ENCODE results near the gene COX7A2L.

GRCh38 chr2:42315844-42316470 lies 45.1 kb downstream of the COX7A2L start:
- TF ChIP-seq YY1 (IDR thresholded peaks at IDR 0.05; ENCODE audit: insufficient read depth, insufficient read length) (no peak), ZNF274 (IDR thresholded peaks at IDR 0.05; ENCODE audit: low read depth, low read length) (no peak)

Data from NT2/D1 (cell line).